Measurements from ENCODE around the gene MED22. TPM values are rescaled to one million over a fixed set of nuclear protein-coding genes. Genes with fewer than 3 reads are reported as not detected.

Gene MED22
- total RNA-seq, 1 experiment from 2014 or later, result 18.6 TPM

GRCh38 chr9:133397370-133397769 lies 49.4 kb upstream of the MED22 start:
- Histone ChIP-seq H3K9ac (ENCODE audit: low read length) (no peak overlapping the region), H3K4me3 (replicated peaks in 1 of 2; ENCODE audit: low read depth in 1 of 2, low read length in 2 of 2) (no peak overlapping the region), H4K20me1 (ENCODE audit: insufficient read depth) (no peaks in the 10 kb centered on the region), H3K27ac (ENCODE audit: low read depth, low read length) (no peak overlapping the region), H2AFZ (ENCODE audit: low read depth, low read length, poor library complexity, severe bottlenecking) (no peak overlapping the region), H3K27me3 (ENCODE audit: insufficient read depth, low read length) (0 out of 2 replicates have a peak, but pooled peaks cover 2% of the 10 kb centered on the region), H3K4me2 (ENCODE audit: low read length) (no peak overlapping the region), H3K9me2 (ENCODE audit: insufficient read depth) (no peaks in the 10 kb centered on the region), H3K9me3 (ENCODE audit: control insufficient read depth in 1 of 2, insufficient read depth in 1 of 2, low read depth in 1 of 2, low read length in 2 of 2) (no peaks in the 10 kb centered on the region), H3K36me3 (ENCODE audit: control insufficient read depth in 1 of 2, insufficient read depth in 2 of 2, low read length in 2 of 2) (no peaks in the 10 kb centered on the region), H3K4me1 (ENCODE audit: control insufficient read depth in 1 of 2, insufficient read depth in 2 of 2, low read length in 2 of 2) (no peaks in the 10 kb centered on the region), H3K79me2 (ENCODE audit: insufficient read depth, low read length) (no peaks in the 10 kb centered on the region)
- ChIA-PET CTCF (interaction anchor here (1.4 kb wide), 1 partner anchor 81 kb away, joined by 3 read pairs; the partner anchor contains the start of gene SLC2A6), RAD21 (ENCODE audit: low non-redundant PET in 1 of 2, low total read pairs in 2 of 2, uncharacterized antibody in 2 of 2, unreplicated experiment in 2 of 2) (no interaction called here), POLR2A (no interaction called here)
- DNase-seq (ENCODE audit: low read depth, low spot score) (no peak), ATAC-seq (no peak; the same call in 1 of the 2 replicates)
- BruUV-seq (replicated peaks), result no TSS peak
- TF ChIP-seq CEBPB (IDR thresholded peaks at IDR 0.05; ENCODE audit: low read depth), result no peak
- no peak for TF ChIP-seq ZNF274 (IDR thresholded peaks at IDR 0.05; ENCODE audit: low read depth, low read length)
- TF ChIP-seq EZH2 (IDR thresholded peaks at IDR 0.05), result no peak
- no peak for TF ChIP-seq YY1 (IDR thresholded peaks at IDR 0.05; ENCODE audit: extremely low read depth, insufficient replicate concordance, low read depth, low read length)
- no peak for TF ChIP-seq SP1 (IDR thresholded peaks at IDR 0.05; ENCODE audit: low read depth)
- TF ChIP-seq SIN3A (IDR thresholded peaks at IDR 0.05; ENCODE audit: low read depth), result no peak
- no peak for TF ChIP-seq CBX3 (IDR thresholded peaks at IDR 0.05; ENCODE audit: low read depth)
- TF ChIP-seq FOSL1 (IDR thresholded peaks at IDR 0.05; ENCODE audit: low read depth), result no peak
- TF ChIP-seq, protein P1, sequence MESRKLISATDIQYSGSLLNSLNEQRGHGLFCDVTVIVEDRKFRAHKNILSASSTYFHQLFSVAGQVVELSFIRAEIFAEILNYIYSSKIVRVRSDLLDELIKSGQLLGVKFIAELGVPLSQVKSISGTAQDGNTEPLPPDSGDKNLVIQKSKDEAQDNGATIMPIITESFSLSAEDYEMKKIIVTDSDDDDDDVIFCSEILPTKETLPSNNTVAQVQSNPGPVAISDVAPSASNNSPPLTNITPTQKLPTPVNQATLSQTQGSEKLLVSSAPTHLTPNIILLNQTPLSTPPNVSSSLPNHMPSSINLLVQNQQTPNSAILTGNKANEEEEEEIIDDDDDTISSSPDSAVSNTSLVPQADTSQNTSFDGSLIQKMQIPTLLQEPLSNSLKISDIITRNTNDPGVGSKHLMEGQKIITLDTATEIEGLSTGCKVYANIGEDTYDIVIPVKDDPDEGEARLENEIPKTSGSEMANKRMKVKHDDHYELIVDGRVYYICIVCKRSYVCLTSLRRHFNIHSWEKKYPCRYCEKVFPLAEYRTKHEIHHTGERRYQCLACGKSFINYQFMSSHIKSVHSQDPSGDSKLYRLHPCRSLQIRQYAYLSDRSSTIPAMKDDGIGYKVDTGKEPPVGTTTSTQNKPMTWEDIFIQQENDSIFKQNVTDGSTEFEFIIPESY (IDR thresholded peaks at IDR 0.05; ENCODE audit: extremely low read depth, insufficient replicate concordance, low read length), result no peak
- TF ChIP-seq ELF1 (IDR thresholded peaks at IDR 0.05; ENCODE audit: borderline replicate concordance, low read depth), result no peak
- intact Hi-C loops (cut with micrococcal nuclease), result no loop called here
